ENCODE measurements around the gene MYO5B.

DNA sequence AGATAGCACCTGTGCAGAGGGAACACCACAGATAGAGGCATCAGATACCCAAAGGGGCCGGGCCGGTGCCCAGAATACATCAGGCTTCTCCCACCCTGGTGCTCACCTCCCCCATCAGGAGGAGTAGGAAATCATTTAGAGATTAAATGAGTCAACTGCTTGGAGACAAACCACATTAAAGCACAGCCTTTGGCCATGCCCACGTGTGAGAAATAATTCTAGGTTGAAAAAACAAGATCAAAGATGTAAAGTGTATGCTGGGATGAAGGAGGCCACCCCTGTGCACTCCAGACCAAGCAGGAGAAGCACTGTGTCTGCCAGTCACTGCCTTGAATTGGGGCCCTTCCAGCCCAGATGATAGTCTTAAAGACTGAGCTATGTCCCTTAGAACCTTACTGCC lies 228.9 kb downstream of the MYO5B start:
- TF ChIP-seq, protein P1, sequence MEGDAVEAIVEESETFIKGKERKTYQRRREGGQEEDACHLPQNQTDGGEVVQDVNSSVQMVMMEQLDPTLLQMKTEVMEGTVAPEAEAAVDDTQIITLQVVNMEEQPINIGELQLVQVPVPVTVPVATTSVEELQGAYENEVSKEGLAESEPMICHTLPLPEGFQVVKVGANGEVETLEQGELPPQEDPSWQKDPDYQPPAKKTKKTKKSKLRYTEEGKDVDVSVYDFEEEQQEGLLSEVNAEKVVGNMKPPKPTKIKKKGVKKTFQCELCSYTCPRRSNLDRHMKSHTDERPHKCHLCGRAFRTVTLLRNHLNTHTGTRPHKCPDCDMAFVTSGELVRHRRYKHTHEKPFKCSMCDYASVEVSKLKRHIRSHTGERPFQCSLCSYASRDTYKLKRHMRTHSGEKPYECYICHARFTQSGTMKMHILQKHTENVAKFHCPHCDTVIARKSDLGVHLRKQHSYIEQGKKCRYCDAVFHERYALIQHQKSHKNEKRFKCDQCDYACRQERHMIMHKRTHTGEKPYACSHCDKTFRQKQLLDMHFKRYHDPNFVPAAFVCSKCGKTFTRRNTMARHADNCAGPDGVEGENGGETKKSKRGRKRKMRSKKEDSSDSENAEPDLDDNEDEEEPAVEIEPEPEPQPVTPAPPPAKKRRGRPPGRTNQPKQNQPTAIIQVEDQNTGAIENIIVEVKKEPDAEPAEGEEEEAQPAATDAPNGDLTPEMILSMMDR (IDR thresholded peaks at IDR 0.05): no peak
- no peak for TF ChIP-seq EP300 (IDR thresholded peaks at IDR 0.05)
